ENCODE results near the gene MRS2. TPM values are rescaled to one million over a fixed set of nuclear protein-coding genes. Genes with fewer than 3 reads are reported as not detected.

Gene MRS2
- total RNA-seq, 1 donor from 2014 or later: 27.5 TPM

GRCh38 chr6:24387818-24388217 is 14.9 kb upstream of the MRS2 start:
- TF ChIP-seq CTCF (IDR thresholded peaks at IDR 0.05; ENCODE audit: unreplicated experiment): no peak
- peaks cover 5% of the 10 kb centered on the region for H3K4me1 Mint-ChIP-seq
- H3K36me3 Mint-ChIP-seq: no peaks in the 10 kb centered on the region
- no peaks in the 10 kb centered on the region for H3K27me3 Mint-ChIP-seq (ENCODE audit: low read depth)
- no peak for DNase-seq (ENCODE audit: low spot score in 2 of 2, unreplicated experiment in 2 of 2)
- H3K9me3 Mint-ChIP-seq: no peaks in the 10 kb centered on the region
- H3K4me3 Mint-ChIP-seq: no peak overlapping the region
- no peak overlapping the region for H3K27ac Mint-ChIP-seq

- Mint-ChIP-seq H3K27ac (no peak overlapping the region), H3K27me3 (ENCODE audit: low read depth) (no peaks in the 10 kb centered on the region), H3K4me1 (peaks cover 5% of the 10 kb centered on the region), H3K36me3 (no peaks in the 10 kb centered on the region), H3K4me3 (no peak overlapping the region), H3K9me3 (peaks cover 2% of the 10 kb centered on the region)
- no peak for TF ChIP-seq CTCF (IDR thresholded peaks at IDR 0.05; ENCODE audit: unreplicated experiment)
- no peak for DNase-seq (ENCODE audit: low spot score in 2 of 2, unreplicated experiment in 2 of 2)
Measured at GRCh38 chr6:24391208-24391607, 11.5 kb upstream of the MRS2 start.

- H3K27ac Mint-ChIP-seq: no peak overlapping the region
- H3K36me3 Mint-ChIP-seq: no peaks in the 10 kb centered on the region
- no peak overlapping the region for H3K4me3 Mint-ChIP-seq
- DNase-seq (ENCODE audit: low spot score in 2 of 2, unreplicated experiment in 2 of 2): no peak
- no peak for TF ChIP-seq CTCF (IDR thresholded peaks at IDR 0.05; ENCODE audit: unreplicated experiment)
- peaks cover 9% of the 10 kb centered on the region for H3K9me3 Mint-ChIP-seq
- peaks cover 5% of the 10 kb centered on the region for H3K4me1 Mint-ChIP-seq
- H3K27me3 Mint-ChIP-seq (ENCODE audit: low read depth): no peaks in the 10 kb centered on the region
Measured at GRCh38 chr6:24391756-24392405, 10.9 kb upstream of the MRS2 start.

GRCh38 chr6:24394061-24394779 is 8.5 kb upstream of the MRS2 start:
- Mint-ChIP-seq H3K27ac (no peak overlapping the region), H3K36me3 (no peaks in the 10 kb centered on the region), H3K27me3 (ENCODE audit: low read depth) (peaks cover under 1% of the 10 kb centered on the region), H3K4me3 (no peak overlapping the region), H3K4me1 (no peaks in the 10 kb centered on the region), H3K9me3 (peaks cover 17% of the 10 kb centered on the region)
- DNase-seq (ENCODE audit: low spot score in 2 of 2, unreplicated experiment in 2 of 2): no peak
- TF ChIP-seq CTCF (IDR thresholded peaks at IDR 0.05; ENCODE audit: unreplicated experiment): no peak

GRCh38 chr6:24394780-24395437 is 7.8 kb upstream of the MRS2 start:
- Mint-ChIP-seq H3K4me3 (no peak overlapping the region), H3K27ac (no peak overlapping the region), H3K9me3 (peaks cover 17% of the 10 kb centered on the region), H3K36me3 (no peaks in the 10 kb centered on the region), H3K4me1 (peaks cover 7% of the 10 kb centered on the region), H3K27me3 (ENCODE audit: low read depth) (peaks cover 2% of the 10 kb centered on the region)
- TF ChIP-seq CTCF (IDR thresholded peaks at IDR 0.05; ENCODE audit: unreplicated experiment): no peak
- DNase-seq (ENCODE audit: low spot score in 2 of 2, unreplicated experiment in 2 of 2): no peak

Data from mesothelial cell of epicardium (in vitro differentiated cells).